Activated CD4-positive, alpha-beta T cell treated with anti-CD3 and anti-CD28 coated beads, Interleukin-2, amount 50 U/mL, for 1 hour (primary cell): ENCODE measurements around the gene SPRYD4.
"Not testable (repeated sequence)": the region's sequence is repeated elsewhere in the genome, so short reads cannot be mapped to it uniquely, and the experiment has no call there.

ENCODE experiments used
- DNase-seq: peaks from one replicate; pipeline ENCODE4 v3.0.0-alpha.2; 2020

The SPRYD4 gene

GRCh38 chr12:56468216-56469006 is at the start of gene SPRYD4:
Gene SPRYD4, plus strand, starts transcription at chr12:56468578. Its CDS starts 14 bp downstream, at chr12:56468592.
- peak; percentile 92 for DNase-seq

- no peak for DNase-seq
Measured at GRCh38 chr12:56420411-56420810, 48.0 kb upstream of the SPRYD4 start.

- no peak for DNase-seq
Measured at GRCh38 chr12:56425193-56425592, 43.2 kb upstream of the SPRYD4 start.

GRCh38 chr12:56425940-56426438 is 42.4 kb upstream of the SPRYD4 start:
- no peak for DNase-seq

GRCh38 chr12:56431288-56431687 is 37.1 kb upstream of the SPRYD4 start:
- DNase-seq: no peak

GRCh38 chr12:56431850-56432249 is 36.5 kb upstream of the SPRYD4 start:
- no peak for DNase-seq

GRCh38 chr12:56434828-56435227 is 33.5 kb upstream of the SPRYD4 start:
- no peak for DNase-seq

GRCh38 chr12:56437430-56438176 is 30.8 kb upstream of the SPRYD4 start:
- DNase-seq: no peak

- DNase-seq: not testable (repeated sequence)
Measured at GRCh38 chr12:56443208-56443607, 25.2 kb upstream of the SPRYD4 start.

GRCh38 chr12:56448860-56449621 is 19.3 kb upstream of the SPRYD4 start, which contains the start of gene TIMELESS:
Gene TIMELESS, minus strand, starts transcription at chr12:56449426. Its CDS starts 15,256 bp downstream, at chr12:56434170.
- peak; percentile 76 for DNase-seq

- DNase-seq: no peak
Measured at GRCh38 chr12:56449622-56449984, 18.8 kb upstream of the SPRYD4 start.

GRCh38 chr12:56450241-56450640 is 18.1 kb upstream of the SPRYD4 start:
- no peak for DNase-seq

GRCh38 chr12:56451147-56451546 is 17.2 kb upstream of the SPRYD4 start:
- no peak for DNase-seq

- no peak for DNase-seq
Measured at GRCh38 chr12:56454557-56454956, 13.8 kb upstream of the SPRYD4 start, which contains the start of gene MIP. Gene MIP, minus strand, starts transcription at chr12:56454657. Its CDS starts 44 bp downstream, at chr12:56454613.

GRCh38 chr12:56457817-56458216 is 10.6 kb upstream of the SPRYD4 start:
- no peak for DNase-seq

GRCh38 chr12:56461235-56462159 is 6.9 kb upstream of the SPRYD4 start:
- DNase-seq: no peak

GRCh38 chr12:56462565-56462964 is 5.8 kb upstream of the SPRYD4 start:
- no peak for DNase-seq

- DNase-seq: no peak
Measured at GRCh38 chr12:56469007-56469930, 891 bp downstream of the SPRYD4 start.

GRCh38 chr12:56474389-56474788 is 6.0 kb downstream of the SPRYD4 start:
- no peak for DNase-seq

GRCh38 chr12:56476143-56476542 is 7.8 kb downstream of the SPRYD4 start:
- no peak for DNase-seq

GRCh38 chr12:56476972-56477432 is 8.6 kb downstream of the SPRYD4 start:
- no peak for DNase-seq
